NT2/D1 (cell line): ENCODE data around the gene CLIP4.

ENCODE experiments used
- YY1 ChIP-seq: IDR thresholded peaks from 2 replicates; pipeline ENCODE4 v1.6.1; 2011; ENCODE audit not compliant: insufficient read length, insufficient read depth
- ZNF274 ChIP-seq: IDR thresholded peaks from 2 replicates; pipeline ENCODE4 v1.6.1; 2011; ENCODE audit warnings: mild to moderate bottlenecking, low read depth, low read length

GRCh38 chr2:29072971-29073725 lies 42.1 kb upstream of the CLIP4 start:
- TF ChIP-seq ZNF274 = no peak
- no peak for TF ChIP-seq YY1
